Stimulated activated CD4-positive, alpha-beta T cell treated with anti-CD3 and anti-CD28 coated beads, TNF-alpha, amount 100 ng/mL, for 4 hours (primary cell): ENCODE measurements around the gene PRKAG2.
A peak's percentile ranks its signal among the peaks of the same experiment; 100 is the strongest.
"Not testable (repeated sequence)": the region's sequence is repeated elsewhere in the genome, so short reads cannot be mapped to it uniquely, and the experiment has no call there.

Experiments
- DNase-seq, 3 experiments: peaks; one replicate each; pipeline ENCODE4 v3.0.0-alpha.2; 2020; ENCODE audit warnings: low read depth in 3 of 3

The PRKAG2 gene

GRCh38 chr7:151553356-151553755 lies 323.6 kb downstream of the PRKAG2 start:
- DNase-seq: no peak

GRCh38 chr7:151552352-151553028 lies 324.4 kb downstream of the PRKAG2 start:
- DNase-seq: no peak

GRCh38 chr7:151551820-151552219 lies 325.1 kb downstream of the PRKAG2 start:
- no peak for DNase-seq

- DNase-seq: no peak
These were observed 326.1 kb downstream of the PRKAG2 start for GRCh38 chr7:151550656-151551286.

- DNase-seq: no peak
These were observed 327.3 kb downstream of the PRKAG2 start for GRCh38 chr7:151549644-151550043.

- DNase-seq: no peak
These were observed 327.8 kb downstream of the PRKAG2 start for GRCh38 chr7:151549083-151549482.

- DNase-seq: no peak
These were observed 332.7 kb downstream of the PRKAG2 start for GRCh38 chr7:151544183-151544582.

GRCh38 chr7:151542606-151543130 lies 334.2 kb downstream of the PRKAG2 start:
- DNase-seq: no peak

GRCh38 chr7:151541709-151542499 lies 335.0 kb downstream of the PRKAG2 start:
- no peak for DNase-seq

GRCh38 chr7:151540146-151540545 lies 336.8 kb downstream of the PRKAG2 start:
- DNase-seq: no peak

GRCh38 chr7:151539088-151539671 lies 337.7 kb downstream of the PRKAG2 start:
- DNase-seq: no peak

GRCh38 chr7:151537818-151538561 lies 338.9 kb downstream of the PRKAG2 start:
- DNase-seq: no peak

- not testable (repeated sequence) for DNase-seq
These were observed 340.7 kb downstream of the PRKAG2 start for GRCh38 chr7:151536178-151536577.

- DNase-seq: no peak
These were observed 347.1 kb downstream of the PRKAG2 start for GRCh38 chr7:151529842-151530241.

- no peak for DNase-seq
These were observed 352.1 kb downstream of the PRKAG2 start for GRCh38 chr7:151524845-151525244.

- DNase-seq: no peak
These were observed 352.6 kb downstream of the PRKAG2 start for GRCh38 chr7:151524331-151524730.

GRCh38 chr7:151520419-151521261 lies 356.3 kb downstream of the PRKAG2 start:
- DNase-seq: peak in 1 of 3 experiments; percentile 36

GRCh38 chr7:151519765-151520418 lies 357.0 kb downstream of the PRKAG2 start, which contains the start of gene RHEB:
TSS of gene RHEB (minus strand) at chr7:151519895. CDS start at chr7:151519511, 384 bp downstream.
- DNase-seq: peak; percentile 97 to 99 (median 98)

- peak; percentile 42 to 54 (median 51) for DNase-seq
These were observed 357.8 kb downstream of the PRKAG2 start for GRCh38 chr7:151518947-151519764.
